PFSK-1 (cell line): Measurements from ENCODE around the gene TMEM184B.

ENCODE experiments used
- FOXP2 ChIP-seq: optimal IDR thresholded peaks from 2 replicates; pipeline ENCODE3; 2011; ENCODE audit warnings: borderline replicate concordance, control low read depth, inconsistent platforms; ENCODE audit not compliant: insufficient read depth; ENCODE audit errors: extremely low read length, extremely low read depth
- POLR2AphosphoS5 ChIP-seq: IDR thresholded peaks from 2 replicates; pipeline ENCODE4 v1.6.1; 2012; ENCODE audit warnings: low read depth, mild to moderate bottlenecking, control low read depth, low read length, moderate library complexity

GRCh38 chr22:38312261-38312800, 39.5 kb upstream of the TMEM184B start:
- TF ChIP-seq POLR2AphosphoS5 (no peak), FOXP2 (no peak)
